Loucy (cell line): ENCODE data around the gene TANGO2.
A peak's percentile ranks its signal among the peaks of the same experiment; 100 is the strongest.

Experiments
- H2AFZ ChIP-seq: fragments of 200-600 bp; sonication (generic); 2 replicates; pipeline ENCODE4 v1.6.0; 2016; ENCODE audit warnings: antibody characterized with exemption, mild to moderate bottlenecking, low read length, moderate library complexity
- H3F3A ChIP-seq: fragments of 200-600 bp; 2 replicates; pipeline ENCODE4 v1.6.0; 2016; ENCODE audit warnings: antibody characterized with exemption, low read depth, mild to moderate bottlenecking
- H3K27me3 ChIP-seq: fragments of 200-600 bp; sonication (generic); 2 replicates; pipeline ENCODE4 v1.6.1; 2014; ENCODE audit warnings: low read length, mild to moderate bottlenecking; ENCODE audit not compliant: insufficient read depth, poor library complexity, severe bottlenecking
- H3K36me3 ChIP-seq: fragments of 200-600 bp; sonication (generic); 2 replicates; pipeline ENCODE4 v1.6.1; 2016; ENCODE audit warnings: low read length; ENCODE audit not compliant: insufficient read depth
- H3K4me1 ChIP-seq: fragments of 200-600 bp; sonication (generic); 2 replicates; pipeline ENCODE4 v1.5.1; 2014; ENCODE audit warnings: low read length, mild to moderate bottlenecking; ENCODE audit not compliant: insufficient read depth, poor library complexity, severe bottlenecking
- H3K4me2 ChIP-seq: fragments of 200-600 bp; sonication (generic); 2 replicates; pipeline ENCODE4 v1.6.0; 2014; ENCODE audit warnings: antibody characterized with exemption, low read length, low read depth, mild to moderate bottlenecking; ENCODE audit not compliant: poor library complexity, severe bottlenecking
- H3K4me3 ChIP-seq: fragments of 200-600 bp; sonication (generic); 2 replicates; pipeline ENCODE4 v1.5.1; 2014; ENCODE audit warnings: low read length, mild to moderate bottlenecking, mixed read lengths; ENCODE audit not compliant: poor library complexity, severe bottlenecking
- H3K79me2 ChIP-seq: fragments of 200-600 bp; sonication (generic); 2 replicates; pipeline ENCODE4 v1.6.1; 2014; ENCODE audit warnings: low read length; ENCODE audit not compliant: insufficient read depth
- H3K9ac ChIP-seq: fragments of 200-600 bp; sonication (generic); 2 replicates; pipeline ENCODE4 v1.6.0; 2014; ENCODE audit warnings: mild to moderate bottlenecking, low read depth, low read length, moderate library complexity; ENCODE audit not compliant: poor library complexity, severe bottlenecking
- H3K9me2 ChIP-seq: fragments of 200-600 bp; sonication (generic); replicated peaks from 2 replicates; pipeline ENCODE4 v1.6.1; 2016; ENCODE audit warnings: low read depth, low read length, mixed read lengths
- H3K9me3 ChIP-seq: fragments of 200-600 bp; sonication (generic); 2 replicates; pipeline ENCODE4 v1.6.1; 2014; ENCODE audit warnings: mild to moderate bottlenecking, antibody characterized with exemption, low read length, low read depth; ENCODE audit not compliant: insufficient read depth
- H4K20me1 ChIP-seq: fragments of 200-600 bp; sonication (generic); 2 replicates; pipeline ENCODE4 v1.6.0; 2014; ENCODE audit warnings: antibody characterized with exemption, low read length, mild to moderate bottlenecking; ENCODE audit not compliant: insufficient read depth, poor library complexity, severe bottlenecking
- CTCF ChIP-seq: fragments of 200-600 bp; sonication (generic); conservative IDR thresholded peaks from 2 replicates; pipeline ENCODE4 v1.5.1; 2014; ENCODE audit warnings: mild to moderate bottlenecking, antibody characterized with exemption, low read length
- EZH2phosphoT487 ChIP-seq: fragments of 200-600 bp; IDR thresholded peaks from 2 replicates; pipeline ENCODE4 v1.6.1; 2018; ENCODE audit warnings: antibody characterized with exemption, mild to moderate bottlenecking, moderate library complexity, borderline replicate concordance

Gene TANGO2

GRCh38 chr22:20060700-20061480 lies 40.0 kb downstream of the TANGO2 start:
- Histone ChIP-seq H4K20me1 (no peaks in the 10 kb centered on the region), H3K4me3 (no peak overlapping the region), H3K27me3 (no peaks in the 10 kb centered on the region), H3K9me2 (no peaks in the 10 kb centered on the region), H3K79me2 (no peaks in the 10 kb centered on the region), H3K4me2 (no peak overlapping the region), H3K4me1 (no peaks in the 10 kb centered on the region), H3K36me3 (no peaks in the 10 kb centered on the region; the same call in 1 of the 2 replicates), H3F3A (no peaks in the 10 kb centered on the region), H2AFZ (no peak overlapping the region), H3K9ac (no peak overlapping the region), H3K9me3 (no peaks in the 10 kb centered on the region)
- TF ChIP-seq EZH2phosphoT487 (no peak), CTCF (peak; percentile 52)

- TF ChIP-seq CTCF (no peak), EZH2phosphoT487 (no peak)
- Histone ChIP-seq H3F3A (no peaks in the 10 kb centered on the region), H3K9me2 (no peaks in the 10 kb centered on the region), H3K27me3 (no peaks in the 10 kb centered on the region), H2AFZ (no peak overlapping the region), H3K4me1 (no peaks in the 10 kb centered on the region), H3K4me2 (no peak overlapping the region), H3K36me3 (no peaks in the 10 kb centered on the region; the same call in 1 of the 2 replicates), H3K4me3 (no peak overlapping the region), H3K79me2 (no peaks in the 10 kb centered on the region), H4K20me1 (no peaks in the 10 kb centered on the region), H3K9me3 (no peaks in the 10 kb centered on the region), H3K9ac (no peak overlapping the region)
Measured at GRCh38 chr22:20061481-20061861, 40.6 kb downstream of the TANGO2 start.

GRCh38 chr22:20062043-20062765 lies 41.3 kb downstream of the TANGO2 start:
- Histone ChIP-seq H3K9me2 (no peaks in the 10 kb centered on the region), H3K9ac (no peak overlapping the region), H3K36me3 (no peaks in the 10 kb centered on the region; the same call in 1 of the 2 replicates), H4K20me1 (no peaks in the 10 kb centered on the region), H3K27me3 (no peaks in the 10 kb centered on the region), H3K4me3 (no peak overlapping the region), H3K9me3 (no peaks in the 10 kb centered on the region), H3F3A (no peaks in the 10 kb centered on the region), H3K4me2 (no peak overlapping the region), H3K4me1 (no peaks in the 10 kb centered on the region), H3K79me2 (no peaks in the 10 kb centered on the region), H2AFZ (no peak overlapping the region)
- no peak for TF ChIP-seq CTCF
- no peak for TF ChIP-seq EZH2phosphoT487
